ENCODE data around the gene AOAH.

AOAH gene

GRCh38 chr7:36606976-36607720 lies 117.1 kb downstream of the AOAH start:
- no peak for DNase-seq (ENCODE audit: low read depth)
- TF ChIP-seq, protein P1, sequence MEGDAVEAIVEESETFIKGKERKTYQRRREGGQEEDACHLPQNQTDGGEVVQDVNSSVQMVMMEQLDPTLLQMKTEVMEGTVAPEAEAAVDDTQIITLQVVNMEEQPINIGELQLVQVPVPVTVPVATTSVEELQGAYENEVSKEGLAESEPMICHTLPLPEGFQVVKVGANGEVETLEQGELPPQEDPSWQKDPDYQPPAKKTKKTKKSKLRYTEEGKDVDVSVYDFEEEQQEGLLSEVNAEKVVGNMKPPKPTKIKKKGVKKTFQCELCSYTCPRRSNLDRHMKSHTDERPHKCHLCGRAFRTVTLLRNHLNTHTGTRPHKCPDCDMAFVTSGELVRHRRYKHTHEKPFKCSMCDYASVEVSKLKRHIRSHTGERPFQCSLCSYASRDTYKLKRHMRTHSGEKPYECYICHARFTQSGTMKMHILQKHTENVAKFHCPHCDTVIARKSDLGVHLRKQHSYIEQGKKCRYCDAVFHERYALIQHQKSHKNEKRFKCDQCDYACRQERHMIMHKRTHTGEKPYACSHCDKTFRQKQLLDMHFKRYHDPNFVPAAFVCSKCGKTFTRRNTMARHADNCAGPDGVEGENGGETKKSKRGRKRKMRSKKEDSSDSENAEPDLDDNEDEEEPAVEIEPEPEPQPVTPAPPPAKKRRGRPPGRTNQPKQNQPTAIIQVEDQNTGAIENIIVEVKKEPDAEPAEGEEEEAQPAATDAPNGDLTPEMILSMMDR (IDR thresholded peaks at IDR 0.05; ENCODE audit: low read length, missing control alignments), result no peak
- H3K4me3 ChIP-seq (replicated peaks; ENCODE audit: low read depth, low read length), result no peak overlapping the region

DNA sequence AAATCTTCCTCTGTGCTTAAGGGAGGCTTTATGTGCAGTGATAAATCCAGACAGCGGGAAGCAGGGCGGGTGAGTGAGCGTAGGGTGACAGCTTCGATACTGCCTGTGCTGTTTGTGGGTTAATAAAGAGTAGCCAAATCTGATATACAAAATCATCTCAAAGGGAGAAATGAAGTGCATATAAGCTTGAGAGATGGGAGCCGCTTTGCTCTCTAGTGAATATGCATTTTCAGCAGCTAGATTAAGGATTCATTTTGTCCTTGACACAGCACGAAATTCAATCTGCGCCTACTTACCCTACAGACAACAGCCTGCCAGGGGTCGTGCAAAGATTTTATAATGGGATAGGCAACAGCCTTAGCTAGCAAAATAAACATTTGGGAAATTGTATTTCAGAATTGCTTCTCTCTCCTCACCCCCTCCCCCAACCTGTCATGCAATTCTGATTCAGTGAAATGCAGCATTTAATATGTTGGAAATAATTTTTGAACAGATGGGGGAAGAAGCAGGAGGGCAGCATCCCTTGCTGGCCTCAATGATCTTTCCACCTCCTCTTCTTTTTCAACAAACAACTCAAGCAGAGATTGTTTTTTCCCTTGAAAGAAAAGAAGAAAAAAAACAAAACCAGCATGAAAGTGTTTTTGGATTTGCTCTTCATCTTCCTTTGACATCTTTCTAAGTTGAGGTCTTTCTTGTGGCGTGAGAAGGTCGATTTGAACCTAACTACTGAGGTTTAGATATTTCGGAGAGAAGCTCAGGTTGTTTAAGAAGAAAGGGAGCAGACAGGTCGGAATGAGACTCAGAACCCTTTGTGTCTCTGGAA lies 117.9 kb downstream of the AOAH start:
- DNase-seq (ENCODE audit: low read depth), result no peak
- H3K4me3 ChIP-seq (replicated peaks; ENCODE audit: low read depth, low read length), result no peak overlapping the region
- TF ChIP-seq, protein P1 (IDR thresholded peaks at IDR 0.05; ENCODE audit: low read length, missing control alignments), result no peak

DNA sequence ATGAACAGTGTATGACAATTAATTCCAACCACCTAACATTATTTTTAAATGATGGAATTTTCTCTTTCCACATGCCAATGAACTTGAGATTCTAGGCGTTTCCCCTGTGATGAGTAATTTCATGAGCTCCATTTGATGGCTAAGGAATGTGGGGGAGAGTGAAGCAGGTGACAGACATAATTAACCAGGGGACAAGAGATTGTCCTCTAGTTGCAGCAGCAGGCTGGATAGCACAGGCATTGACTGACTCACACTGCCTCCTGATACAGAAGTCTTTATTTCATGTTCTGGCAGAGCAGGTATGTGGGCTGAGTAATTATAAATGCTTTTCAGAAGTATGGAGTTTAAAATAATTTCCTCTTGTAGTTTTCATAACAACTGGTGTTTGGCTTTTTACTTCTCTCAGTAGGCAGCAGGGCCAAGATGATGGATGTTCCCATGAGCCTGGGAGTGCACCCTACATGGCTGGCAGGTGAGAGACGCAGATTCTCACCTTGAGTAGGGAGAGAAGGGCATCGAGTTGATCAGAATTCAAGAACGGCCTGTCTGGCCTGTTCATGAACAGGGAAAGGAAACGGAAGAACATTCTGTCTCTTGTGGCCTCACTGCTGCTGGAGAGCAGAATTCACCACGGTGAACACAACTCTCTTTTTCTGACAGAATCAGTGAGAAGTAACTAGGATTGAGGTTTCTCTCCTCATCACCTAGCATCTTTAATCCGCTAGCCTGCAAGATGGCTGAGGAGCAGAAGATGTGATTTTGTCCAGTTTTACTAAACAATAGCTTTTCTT lies 118.8 kb downstream of the AOAH start:
- H3K4me3 ChIP-seq (replicated peaks; ENCODE audit: low read depth, low read length), result no peak overlapping the region
- TF ChIP-seq, protein P1 (IDR thresholded peaks at IDR 0.05; ENCODE audit: low read length, missing control alignments), result no peak
- no peak for DNase-seq (ENCODE audit: low read depth)

- no peak overlapping the region for H3K4me3 ChIP-seq (replicated peaks; ENCODE audit: low read depth, low read length)
- DNase-seq (ENCODE audit: low read depth), result no peak
- TF ChIP-seq, protein P1 (IDR thresholded peaks at IDR 0.05; ENCODE audit: low read length, missing control alignments), result no peak
These were observed 119.5 kb downstream of the AOAH start for GRCh38 chr7:36604806-36605205.

DNA sequence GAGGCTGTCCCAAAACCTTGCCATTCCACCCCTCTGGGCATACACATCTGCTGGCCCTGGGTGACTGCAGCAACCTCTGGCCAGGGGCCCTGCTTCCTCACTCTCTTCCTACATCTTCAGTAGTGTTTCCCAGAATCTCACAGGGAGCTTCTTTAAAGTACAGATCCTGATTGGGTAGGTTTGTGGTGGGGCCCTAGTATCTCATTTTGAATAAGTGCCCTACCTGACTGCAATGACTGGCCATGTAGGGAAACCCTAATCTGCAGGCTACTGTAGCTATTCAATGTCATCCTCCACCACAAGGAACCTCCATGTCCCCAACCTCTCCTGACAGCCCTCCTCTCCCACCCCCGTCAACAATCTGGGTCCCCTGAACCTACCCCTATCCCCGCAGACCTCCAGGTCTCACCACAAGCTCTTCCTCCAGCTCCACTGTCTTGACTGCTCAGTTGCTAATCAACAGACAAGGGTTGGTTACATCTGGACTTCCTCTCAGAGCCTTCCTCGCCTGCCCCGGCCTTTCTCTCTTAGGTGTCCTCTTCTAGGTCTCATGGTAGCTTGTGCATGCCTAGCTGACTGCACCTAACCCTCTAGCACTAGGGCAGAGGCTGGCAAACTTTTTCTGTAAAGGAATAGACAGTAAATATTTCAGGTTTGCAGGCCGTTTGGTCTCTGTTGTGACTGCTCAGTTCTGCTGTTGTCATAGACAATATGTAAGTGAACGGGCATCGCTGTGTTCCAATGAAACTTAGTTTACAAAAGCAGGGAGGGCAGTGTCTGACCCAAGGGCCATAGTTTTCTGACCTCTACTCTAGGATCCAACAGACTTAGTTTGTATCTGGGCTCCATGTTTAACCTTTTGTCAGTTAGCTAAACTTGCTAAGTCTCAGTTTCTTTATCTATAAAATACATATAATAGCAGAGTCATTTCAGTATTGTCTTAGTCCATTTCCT lies 121.1 kb downstream of the AOAH start:
- no peak overlapping the region for H3K4me3 ChIP-seq (replicated peaks; ENCODE audit: low read depth, low read length)
- TF ChIP-seq, protein P1 (IDR thresholded peaks at IDR 0.05; ENCODE audit: low read length, missing control alignments), result no peak
- no peak for DNase-seq (ENCODE audit: low read depth)

DNA sequence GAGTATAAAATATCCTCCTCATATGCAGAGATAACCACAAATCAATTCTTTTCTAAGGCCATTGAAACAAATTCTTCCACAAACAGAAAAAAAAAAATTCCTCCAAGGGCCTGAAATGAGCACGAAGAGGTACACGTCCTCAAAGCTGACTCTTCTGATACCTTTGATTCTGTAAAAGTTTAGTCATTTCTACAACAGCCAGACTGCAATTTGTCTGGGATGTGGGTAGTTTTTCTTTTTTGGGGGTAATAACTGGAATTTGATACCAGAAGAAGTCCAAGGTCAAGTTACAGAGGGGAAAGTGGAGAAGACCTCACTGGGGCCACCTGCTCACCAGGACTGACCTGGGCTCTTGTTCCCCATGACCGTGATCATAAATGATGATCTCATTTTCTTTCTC lies 121.8 kb downstream of the AOAH start:
- H3K4me3 ChIP-seq (replicated peaks; ENCODE audit: low read depth, low read length), result no peak overlapping the region
- TF ChIP-seq, protein P1 (IDR thresholded peaks at IDR 0.05; ENCODE audit: low read length, missing control alignments), result no peak
- no peak for DNase-seq (ENCODE audit: low read depth)
